SKM-1 (cell line): ENCODE data around the gene FGF18.

Experiments
- DNase-seq: peaks from one replicate; lab custom pipeline; 2025; ENCODE audit not compliant: unreplicated experiment; lab: John Stamatoyannopoulos, UW

The FGF18 gene

DNA sequence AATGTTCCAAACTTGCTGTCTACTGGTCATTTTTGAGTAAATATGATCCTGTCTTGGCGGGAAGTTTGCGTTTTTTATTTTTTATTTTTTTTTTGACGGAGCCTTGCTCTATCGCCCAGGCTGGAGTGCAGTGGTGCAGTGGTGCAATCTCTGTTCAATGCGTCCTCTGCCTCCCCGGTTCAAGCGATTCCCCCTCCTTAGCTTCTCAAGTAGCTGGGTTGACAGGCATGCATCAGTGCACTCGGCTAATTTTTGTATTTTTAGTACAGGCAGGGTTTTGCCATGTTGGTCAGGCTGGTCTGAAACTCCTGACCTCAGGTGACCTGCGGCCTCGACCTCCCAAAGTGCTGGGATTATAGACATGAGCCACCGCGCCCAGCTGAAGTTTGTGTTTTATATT is 45.4 kb downstream of the FGF18 start:
- no peak for DNase-seq

DNA sequence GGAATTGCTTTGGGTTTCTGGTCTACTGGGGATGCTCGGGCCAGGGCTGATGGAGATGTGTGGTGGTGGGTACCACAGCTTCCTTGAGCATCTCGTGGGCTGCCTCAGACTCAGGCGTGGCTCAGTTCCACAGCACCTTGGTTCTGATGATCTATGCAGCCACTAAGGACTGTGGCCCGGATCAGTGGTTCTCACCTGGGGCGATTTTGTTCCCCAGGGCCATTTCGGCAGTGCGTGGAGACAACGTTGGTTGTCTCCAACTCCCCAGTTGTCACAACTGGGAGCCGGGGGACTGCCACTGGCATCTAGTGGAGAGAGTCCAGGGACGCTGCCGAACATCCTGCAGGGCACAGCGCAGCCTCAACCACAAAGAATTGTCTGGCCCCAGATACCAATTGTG is 47.7 kb downstream of the FGF18 start:
- DNase-seq: no peak

DNA sequence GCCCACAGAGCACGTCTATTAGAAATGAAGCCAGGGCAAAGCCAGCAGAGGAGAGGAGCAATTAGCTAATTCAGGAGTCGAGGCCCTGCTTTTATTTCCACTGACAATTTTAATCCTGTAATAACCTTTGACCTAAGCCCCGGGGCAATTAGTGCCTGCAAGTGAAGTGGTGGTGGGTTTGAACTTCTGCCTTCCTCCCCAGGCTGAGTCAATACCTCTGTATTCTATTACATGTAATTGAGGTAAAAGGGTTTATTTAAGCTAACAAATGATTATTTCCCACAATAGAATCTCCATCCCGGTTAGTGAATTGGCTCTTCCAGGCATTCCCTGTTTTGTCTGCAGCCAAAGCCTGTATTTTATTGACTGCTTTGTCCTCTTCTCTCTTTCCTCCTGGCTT is 49.9 kb downstream of the FGF18 start:
- no peak for DNase-seq

GRCh38 chr5:171470420-171470819 is 51.0 kb downstream of the FGF18 start:
- no peak for DNase-seq

GRCh38 chr5:171474230-171474813 is 54.9 kb downstream of the FGF18 start:
- no peak for DNase-seq

DNA sequence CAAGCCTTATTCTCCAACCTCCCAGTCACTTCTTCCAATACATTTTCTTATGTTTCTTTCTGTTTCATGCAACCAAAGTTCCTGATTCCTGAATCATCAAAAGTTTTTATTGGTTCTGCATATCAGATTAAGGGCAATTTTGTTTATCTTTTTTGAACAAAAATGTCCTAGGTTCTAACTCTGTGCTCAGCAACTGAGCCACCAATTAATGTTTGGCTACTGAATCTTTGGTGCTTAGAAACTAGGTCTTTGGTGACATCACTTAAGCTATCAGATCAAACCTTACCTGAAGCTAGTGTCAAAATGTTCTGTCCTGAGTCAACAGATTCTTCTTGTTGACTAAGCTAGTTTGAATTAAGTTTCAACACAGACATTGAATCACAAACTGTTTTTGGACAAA is 56.1 kb downstream of the FGF18 start:
- no peak for DNase-seq

DNA sequence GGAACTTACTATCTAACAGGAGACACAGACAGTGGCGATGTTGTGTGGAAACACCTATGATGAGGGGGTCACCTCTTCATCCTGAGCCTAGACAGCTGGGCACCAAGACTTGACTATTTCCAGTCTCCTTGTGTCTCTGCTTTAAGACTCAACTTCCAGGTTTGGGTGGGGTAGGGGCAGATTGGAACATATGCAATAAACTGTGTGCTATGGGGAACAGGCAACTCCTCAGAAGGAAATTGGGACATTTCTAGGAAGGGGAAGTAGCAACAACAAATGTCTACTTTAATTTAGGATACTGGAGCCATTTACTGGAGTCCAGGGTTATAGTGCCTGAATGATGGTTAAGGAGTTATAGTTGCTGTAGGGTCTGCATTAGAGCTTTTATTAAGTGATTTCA is 57.3 kb downstream of the FGF18 start:
- DNase-seq: peak; percentile 44

GRCh38 chr5:171477101-171477500 is 57.7 kb downstream of the FGF18 start:
- no peak for DNase-seq

DNA sequence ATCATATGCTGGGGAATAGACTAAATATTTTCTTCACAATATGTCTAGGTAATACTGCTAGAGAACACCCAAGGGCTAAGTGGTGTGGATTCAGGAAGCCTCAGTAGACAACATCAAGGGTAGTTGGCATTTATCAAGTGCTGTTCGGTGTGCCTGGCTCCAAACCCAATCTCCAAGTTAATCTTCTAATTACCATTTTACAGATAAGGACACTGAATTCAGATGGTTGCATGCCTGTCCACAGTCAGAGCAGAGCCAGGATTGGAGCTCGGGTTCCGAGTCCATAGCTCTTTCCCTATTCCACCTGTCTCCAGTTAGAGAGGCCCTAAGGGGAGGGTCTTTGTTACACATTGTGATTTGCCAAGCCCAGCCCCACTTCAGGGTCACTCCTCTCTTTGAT is 58.2 kb downstream of the FGF18 start:
- DNase-seq: no peak

DNA sequence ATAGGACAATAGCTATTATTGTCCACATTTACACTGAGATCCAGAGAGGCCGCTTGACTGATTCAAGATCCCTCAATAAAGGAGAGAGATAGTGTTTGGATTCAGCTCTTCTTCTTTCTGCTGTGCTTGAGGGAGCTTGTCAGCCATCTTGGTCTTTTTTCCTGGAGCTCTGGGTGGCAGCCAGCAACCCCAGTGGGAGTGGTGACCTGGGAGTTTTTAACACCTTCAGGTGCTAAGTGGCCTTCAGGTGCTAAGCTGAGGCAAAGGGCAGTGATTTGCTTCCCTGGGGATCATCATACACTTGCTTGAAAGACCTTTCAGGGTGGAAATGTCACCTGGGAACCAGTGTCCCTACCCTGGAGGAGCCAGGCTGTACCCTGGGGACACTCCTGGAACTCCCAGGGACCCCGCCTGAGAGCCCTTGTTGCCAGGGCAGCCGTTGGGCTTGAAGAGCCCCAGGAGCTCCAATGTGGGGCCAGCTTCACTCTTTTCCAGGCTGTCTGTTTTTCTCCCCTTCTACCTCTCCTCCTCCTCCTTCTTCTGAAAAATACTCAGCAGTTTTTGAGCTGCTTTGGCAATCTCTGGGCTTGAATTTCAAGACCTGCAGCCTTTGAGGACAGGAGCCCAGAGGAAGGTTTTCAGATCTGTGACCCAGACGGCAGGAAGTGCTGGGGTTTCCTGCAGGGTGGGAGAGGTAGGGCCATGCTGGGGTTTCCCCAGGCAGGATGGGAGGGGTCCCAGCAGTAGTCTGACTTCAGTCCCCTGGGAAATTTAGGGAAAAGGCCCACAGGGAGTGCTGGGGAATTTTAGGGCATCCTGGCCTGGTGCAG is 59.7 kb downstream of the FGF18 start:
- DNase-seq: no peak

DNA sequence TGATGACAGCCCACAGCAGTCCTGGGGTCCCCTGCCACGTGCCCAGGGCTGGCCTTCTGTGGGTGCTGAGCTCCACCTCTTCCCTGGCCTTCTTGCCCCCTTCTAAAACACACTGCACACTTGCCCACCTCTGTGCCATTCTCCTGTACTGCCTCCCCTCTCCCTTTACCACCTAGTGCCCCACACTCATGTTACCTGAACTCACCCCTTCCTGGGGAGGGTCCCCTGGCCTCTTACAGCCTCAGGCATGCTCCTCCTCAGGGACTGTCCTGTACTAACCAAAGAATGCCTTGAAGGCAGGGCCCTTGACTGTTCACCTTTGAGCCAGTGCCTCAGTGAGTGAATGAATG is 60.3 kb downstream of the FGF18 start:
- no peak for DNase-seq

- DNase-seq: no peak
These were observed 60.8 kb downstream of the FGF18 start for GRCh38 chr5:171480239-171480638.

GRCh38 chr5:171481571-171482433 is 62.4 kb downstream of the FGF18 start:
- DNase-seq: no peak

DNA sequence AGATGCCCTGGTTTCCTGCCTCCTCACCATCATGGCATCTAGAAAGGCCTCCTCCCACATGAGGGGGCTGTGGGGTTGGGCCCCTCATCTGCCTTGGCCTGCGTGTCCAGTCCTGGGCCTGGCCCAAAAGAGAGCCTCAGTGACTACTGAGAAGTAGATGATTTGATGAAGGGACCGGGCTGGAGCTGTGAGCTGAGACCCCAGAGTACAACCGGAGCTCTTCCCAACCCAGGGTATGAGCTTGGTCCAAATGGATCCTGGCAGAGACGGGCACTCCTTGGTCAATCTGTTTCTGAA is 62.9 kb downstream of the FGF18 start:
- no peak for DNase-seq

DNA sequence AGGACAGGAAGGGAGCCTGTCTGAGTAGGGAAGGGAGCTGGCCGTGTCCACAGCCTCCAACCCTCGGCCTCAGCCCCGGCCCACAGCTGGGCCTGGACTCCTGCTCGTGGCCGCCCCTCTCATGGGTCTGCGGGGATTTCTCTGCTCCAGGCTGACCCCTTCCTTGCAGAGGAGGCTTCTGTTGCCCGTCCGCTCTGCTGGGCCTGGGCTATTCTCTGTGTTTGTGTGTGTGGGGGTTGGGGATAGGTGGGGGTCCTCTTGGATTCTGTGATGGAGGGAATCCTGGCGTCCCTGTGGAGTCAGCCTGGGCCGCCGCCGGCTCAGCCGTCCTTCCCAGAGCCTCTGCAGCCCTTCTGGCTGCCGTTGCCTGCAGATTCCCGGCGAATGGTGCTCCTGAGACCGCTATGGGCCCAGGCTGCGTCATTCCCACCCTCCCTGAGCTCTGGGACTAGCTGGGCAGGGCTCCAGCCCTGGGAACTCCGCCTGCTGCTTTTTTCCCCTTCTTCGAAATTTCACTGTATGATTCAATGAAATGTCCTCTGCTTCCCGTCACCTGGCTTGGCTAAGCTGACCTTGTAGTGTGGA is 64.2 kb downstream of the FGF18 start:
- DNase-seq: no peak

DNA sequence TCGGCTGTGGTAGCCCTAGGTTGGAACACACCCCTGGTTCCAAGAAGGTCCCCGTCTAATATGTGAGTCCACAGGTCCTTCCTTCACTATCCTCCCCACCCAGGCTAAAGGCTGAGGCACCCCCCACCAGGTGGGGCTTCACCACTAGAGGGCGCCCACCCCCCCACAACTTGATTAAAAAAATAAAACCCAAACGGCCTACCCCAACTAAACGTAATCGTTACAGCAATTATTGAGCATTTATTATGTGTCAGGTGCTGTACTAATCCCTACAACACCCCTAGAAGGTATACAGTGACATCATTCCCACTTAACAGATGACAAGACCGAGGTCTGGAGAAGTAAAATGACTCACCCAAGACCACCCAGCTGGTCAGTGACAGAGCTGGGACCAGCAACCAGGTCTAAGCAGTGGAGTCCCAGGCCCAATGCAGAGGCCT is 65.0 kb downstream of the FGF18 start:
- no peak for DNase-seq

DNA sequence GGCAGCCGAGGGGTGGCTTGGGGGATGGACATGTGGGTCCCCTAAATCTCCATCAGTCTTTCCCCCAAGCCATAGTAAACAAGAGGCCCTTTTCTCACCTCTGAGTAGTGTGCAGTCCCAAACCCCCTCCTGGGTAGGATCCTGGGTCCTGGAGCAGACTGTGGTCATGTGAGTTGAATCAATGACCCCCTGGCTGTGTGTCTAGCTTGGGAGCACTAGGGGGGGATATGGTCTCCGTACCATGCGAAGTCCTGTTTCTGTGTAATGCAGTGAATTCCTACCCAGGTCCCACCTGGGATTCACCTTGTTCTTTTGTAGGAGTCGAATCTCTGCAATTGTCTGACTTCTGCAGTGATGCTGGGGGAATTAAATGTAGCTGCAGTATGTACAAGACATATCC is 66.2 kb downstream of the FGF18 start:
- no peak for DNase-seq

- no peak for DNase-seq
These were observed 67.2 kb downstream of the FGF18 start for GRCh38 chr5:171486613-171487012.

DNA sequence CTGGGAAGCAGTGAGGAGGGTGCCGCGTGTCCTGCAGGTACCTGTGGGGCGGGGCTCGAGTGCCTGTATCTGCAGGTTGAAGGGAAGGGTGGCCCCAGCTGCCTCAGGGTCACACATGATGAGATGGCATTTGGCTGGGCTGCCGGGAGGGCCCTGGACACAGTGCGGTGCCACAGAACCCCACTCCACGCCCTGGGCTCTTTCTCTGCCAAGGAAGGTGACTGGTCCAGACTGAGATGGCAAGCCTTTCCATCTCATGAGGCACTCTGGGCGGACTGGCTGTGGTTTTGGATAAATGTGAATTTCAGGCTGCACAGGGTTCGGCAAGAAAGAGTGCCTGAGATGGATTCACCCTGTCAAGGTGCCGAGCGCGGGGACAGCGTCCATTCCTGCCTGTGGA is 69.4 kb downstream of the FGF18 start:
- DNase-seq: no peak

GRCh38 chr5:171492781-171493180 is 73.3 kb downstream of the FGF18 start:
- no peak for DNase-seq

GRCh38 chr5:171493646-171494393 is 74.4 kb downstream of the FGF18 start:
- DNase-seq: no peak
